GM18868 (cell line): Measurements from ENCODE around the gene MCF2L.
A peak's percentile ranks its signal among the peaks of the same experiment; 100 is the strongest.
"Not testable (repeated sequence)": the region's sequence is repeated elsewhere in the genome, so short reads cannot be mapped to it uniquely, and the experiment has no call there.

Experiments used
- ATAC-seq: cut with Tn5 transposase; IDR thresholded peaks from one replicate; pipeline ENCODE4 v1.9.1; 2021; ENCODE audit warnings: mild to moderate bottlenecking, moderate library complexity; ENCODE audit not compliant: unreplicated experiment

MCF2L gene

GRCh38 chr13:112968910-112969691 is at the start of gene MCF2L:
TSS of gene MCF2L (plus strand) at chr13:112969214. CDS start at chr13:112969380, 166 bp downstream.
- ATAC-seq = peak; percentile 47

DNA sequence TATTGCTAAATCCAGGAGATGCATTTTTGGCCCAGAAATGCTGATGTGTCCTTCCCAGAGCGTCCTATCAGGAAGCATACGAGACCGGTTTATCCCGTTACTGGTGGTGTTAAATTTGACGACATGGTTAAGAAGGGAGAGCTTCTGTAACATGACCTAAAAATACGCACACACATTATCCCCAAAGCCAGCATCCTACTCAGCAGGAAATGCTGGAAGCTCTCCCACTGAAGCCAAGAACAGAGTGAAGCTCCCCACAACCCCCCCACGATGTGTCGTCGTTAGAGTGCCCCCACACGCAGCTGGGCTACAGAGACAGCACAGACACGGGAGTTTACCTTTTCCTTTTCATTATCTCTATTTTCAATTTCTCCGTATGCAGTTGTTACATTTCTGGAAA is 45.1 kb upstream of the MCF2L start:
- ATAC-seq = no peak

GRCh38 chr13:112924365-112924764 is 44.6 kb upstream of the MCF2L start:
- no peak for ATAC-seq

GRCh38 chr13:112926003-112926402 is 43.0 kb upstream of the MCF2L start:
- no peak for ATAC-seq

DNA sequence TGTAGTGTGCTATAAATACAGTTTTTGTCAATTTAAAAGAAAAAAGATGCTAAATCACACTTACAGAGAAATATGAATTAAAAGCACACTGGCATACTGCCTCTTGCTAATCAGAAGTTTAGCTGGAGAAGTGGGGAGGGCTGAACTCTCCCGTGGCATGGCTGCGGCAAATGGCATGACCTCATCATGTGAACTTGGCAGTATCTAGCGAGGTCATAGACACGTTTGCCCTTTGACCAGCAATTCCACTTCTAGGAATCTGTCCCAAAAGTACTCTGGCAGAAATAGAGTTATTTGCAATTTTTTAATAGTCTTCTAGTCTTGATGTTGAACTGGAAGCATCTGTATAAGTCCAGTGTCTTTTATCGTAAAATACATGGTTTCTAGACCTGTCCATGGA is 42.0 kb upstream of the MCF2L start:
- no peak for ATAC-seq

- no peak for ATAC-seq
Observed at GRCh38 chr13:112928020-112928971, 40.7 kb upstream of the MCF2L start.

- no peak for ATAC-seq
Observed at GRCh38 chr13:112928972-112929782, 39.8 kb upstream of the MCF2L start.

DNA sequence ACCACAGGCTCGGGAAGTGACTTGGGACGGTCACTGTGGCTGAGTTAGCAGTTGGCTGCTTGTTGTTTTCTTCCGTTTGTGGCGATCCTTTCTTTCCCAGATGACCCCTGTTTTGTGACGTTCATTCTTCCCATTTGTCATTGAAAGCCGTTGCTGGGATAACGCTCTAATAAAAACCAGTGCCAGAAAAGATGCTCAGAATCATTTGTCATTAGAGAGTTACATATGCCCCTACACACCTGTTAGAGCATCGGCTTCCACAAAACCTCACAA is 39.3 kb upstream of the MCF2L start:
- ATAC-seq = no peak

DNA sequence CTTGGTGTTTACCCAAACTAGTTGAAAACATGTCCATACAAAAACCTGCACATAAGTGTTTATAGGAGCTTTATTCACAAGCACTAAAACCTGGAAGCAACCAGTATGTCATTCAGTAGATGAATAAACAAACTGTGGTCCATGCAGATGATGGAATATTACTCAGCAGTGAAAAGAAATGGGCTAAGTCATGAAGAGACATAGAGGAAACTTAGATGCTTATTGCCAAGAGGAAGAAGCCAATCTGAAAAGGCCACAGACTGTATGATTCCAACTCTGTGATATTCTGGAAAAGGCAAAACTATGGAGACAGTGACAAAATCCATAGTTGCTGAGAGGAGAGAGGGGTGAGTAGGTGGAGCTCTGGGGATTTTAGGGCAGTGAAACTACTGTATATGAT is 38.8 kb upstream of the MCF2L start:
- ATAC-seq = no peak

- ATAC-seq = peak; percentile 92
Observed at GRCh38 chr13:112931028-112931934, 37.7 kb upstream of the MCF2L start.

DNA sequence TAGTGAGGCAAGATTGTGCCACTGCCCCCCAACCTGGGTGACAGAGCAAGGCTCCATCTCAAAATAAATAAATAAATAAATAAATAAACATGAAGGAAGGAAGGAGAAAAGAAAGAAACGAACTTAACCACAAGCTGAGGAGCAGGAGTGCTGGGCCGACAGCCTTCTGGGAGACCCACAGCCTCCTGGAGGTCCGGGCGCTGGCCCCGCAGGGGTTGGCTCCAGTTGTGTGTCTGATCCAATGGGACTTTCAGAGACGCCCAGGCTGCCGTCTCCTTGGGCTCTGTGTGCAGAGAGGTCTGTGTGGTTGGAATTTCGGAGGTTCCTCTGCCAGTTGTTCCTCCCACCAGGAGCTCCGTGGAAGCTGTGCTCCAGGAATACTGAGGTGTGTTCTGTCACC is 36.0 kb upstream of the MCF2L start:
- no peak for ATAC-seq

DNA sequence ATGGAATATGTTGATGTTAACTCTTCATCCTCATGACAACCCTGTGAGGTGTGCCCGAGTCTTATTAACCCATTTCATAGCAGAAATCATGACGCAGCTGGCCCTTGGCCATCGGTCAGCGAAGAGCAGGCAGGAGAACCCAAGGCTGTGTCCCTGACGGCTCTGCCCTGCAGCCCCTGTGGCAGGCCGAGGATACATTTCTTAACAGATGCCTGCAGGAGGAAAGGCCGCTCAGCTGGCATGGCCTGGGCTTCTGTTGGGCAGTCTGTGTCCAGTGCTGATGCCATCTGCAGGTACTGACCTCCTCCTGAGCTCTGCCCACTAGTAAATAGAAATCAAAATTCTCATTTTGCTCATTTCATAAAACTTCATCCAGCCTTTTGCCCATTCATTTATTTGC is 35.4 kb upstream of the MCF2L start:
- ATAC-seq = no peak

- no peak for ATAC-seq
Observed at GRCh38 chr13:112934078-112934477, 34.9 kb upstream of the MCF2L start.

DNA sequence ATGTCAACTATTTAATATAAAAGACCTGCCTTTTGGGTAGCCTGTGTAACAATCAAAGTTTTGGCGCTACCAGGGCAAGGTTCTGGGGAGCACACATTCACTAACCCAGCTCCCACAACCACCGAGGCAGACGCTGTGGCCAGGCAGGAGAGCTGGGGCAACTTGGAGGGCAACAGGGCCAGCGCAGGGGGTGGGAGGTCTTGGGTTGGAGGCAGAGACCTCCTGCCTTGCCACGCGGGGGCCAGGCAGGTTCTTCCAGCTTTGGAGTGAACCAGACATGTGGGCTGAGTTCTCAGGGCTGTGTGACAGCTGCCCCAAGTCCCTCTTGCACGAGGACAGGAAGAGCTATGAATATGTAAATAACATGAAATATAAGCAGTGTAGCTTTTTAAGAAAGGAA is 30.3 kb upstream of the MCF2L start:
- no peak for ATAC-seq

GRCh38 chr13:112940236-112940635 is 28.8 kb upstream of the MCF2L start:
- no peak for ATAC-seq

- ATAC-seq = no peak
Observed at GRCh38 chr13:112941349-112941748, 27.7 kb upstream of the MCF2L start.

- not testable (repeated sequence) for ATAC-seq
Observed at GRCh38 chr13:112941765-112942164, 27.2 kb upstream of the MCF2L start.

DNA sequence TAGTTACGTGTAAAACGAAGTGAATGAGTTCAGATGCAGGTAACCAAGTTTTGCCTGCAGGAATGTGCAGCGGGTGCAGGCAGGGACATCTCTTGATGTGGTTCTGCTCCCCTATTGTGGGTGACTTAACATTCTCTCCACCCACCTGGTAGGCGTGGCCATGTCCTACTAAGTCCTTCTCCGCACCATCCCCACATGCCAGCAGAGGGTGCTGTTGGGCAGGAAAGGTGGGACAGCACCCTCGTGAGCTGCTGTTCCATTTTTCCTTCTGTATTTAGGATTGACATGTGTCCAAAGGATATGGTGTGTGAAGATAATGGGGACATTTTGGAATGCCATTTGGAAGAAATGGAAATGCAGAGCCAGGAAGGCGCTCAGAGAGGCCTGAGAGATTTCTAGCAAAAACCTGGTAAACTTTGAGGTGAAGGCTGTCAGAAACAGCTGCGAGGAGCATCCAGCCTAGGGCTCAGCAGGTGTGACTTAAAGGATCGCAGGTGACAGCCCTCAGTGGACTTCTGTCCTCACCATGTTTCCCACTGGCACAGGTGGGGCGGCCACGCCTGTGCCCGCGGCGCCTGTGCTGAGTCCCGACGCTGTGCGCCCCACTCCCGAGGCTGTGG is 26.2 kb upstream of the MCF2L start:
- ATAC-seq = peak; percentile 98

GRCh38 chr13:112943309-112944125 is 25.5 kb upstream of the MCF2L start:
- ATAC-seq = peak; percentile 34
